Sigmoid colon (tissue), 4 donors: ENCODE data around the gene CYP2W1.

Experiments used
- EP300 ChIP-seq, 4 donors: sonication (generic); formaldehyde crosslinking; IDR thresholded peaks; one replicate each; pipeline ENCODE4 v1.6.1; 2017; ENCODE audit warnings: antibody characterized with exemption in 4 of 4
- POLR2A ChIP-seq, 2 donors: fragments of 450-650 bp; IDR thresholded peaks; one replicate each; pipeline ENCODE4 v1.6.1; 2016; ENCODE audit warnings: antibody characterized with exemption in 2 of 2, mild to moderate bottlenecking in 2 of 2, moderate library complexity in 2 of 2
- TF ChIP-seq, protein P1 (sequence below), 4 experiments: fragments of 450-650 bp in 3 of 4; fragments of 200-600 bp in 1 of 4; IDR thresholded peaks; one replicate each; pipeline ENCODE4 v1.5.1; 2016 to 2019; ENCODE audit warnings: antibody characterized with exemption in 4 of 4, mild to moderate bottlenecking in 3 of 4, moderate library complexity in 2 of 4

DNA sequence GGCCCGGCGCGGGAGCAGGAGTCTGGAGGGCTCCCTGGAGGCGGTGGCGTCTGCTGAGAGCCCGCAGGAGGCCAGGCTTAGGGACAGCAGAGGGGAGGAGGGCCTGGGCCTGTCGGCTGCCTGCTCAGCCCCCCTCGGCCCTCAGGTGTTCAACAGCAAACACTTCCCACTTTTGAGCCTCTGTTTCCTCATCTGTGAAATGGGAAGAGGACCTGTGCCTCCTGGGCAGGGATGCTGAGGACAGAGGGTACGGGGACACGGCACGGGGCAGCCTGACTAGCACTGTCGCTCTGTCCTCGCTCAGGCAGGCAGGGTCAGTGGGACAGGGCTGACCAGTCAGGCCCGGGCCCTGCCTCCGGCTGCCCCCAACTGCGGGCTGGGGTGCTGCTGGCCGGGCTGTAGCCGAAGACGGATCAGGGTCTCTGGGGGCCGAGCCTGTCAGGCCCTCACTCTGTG is 663 bp downstream of the CYP2W1 start:
- TF ChIP-seq POLR2A (IDR thresholded peaks at IDR 0.05) (no peak), EP300 (IDR thresholded peaks at IDR 0.05) (no peak)
- TF ChIP-seq, protein P1, sequence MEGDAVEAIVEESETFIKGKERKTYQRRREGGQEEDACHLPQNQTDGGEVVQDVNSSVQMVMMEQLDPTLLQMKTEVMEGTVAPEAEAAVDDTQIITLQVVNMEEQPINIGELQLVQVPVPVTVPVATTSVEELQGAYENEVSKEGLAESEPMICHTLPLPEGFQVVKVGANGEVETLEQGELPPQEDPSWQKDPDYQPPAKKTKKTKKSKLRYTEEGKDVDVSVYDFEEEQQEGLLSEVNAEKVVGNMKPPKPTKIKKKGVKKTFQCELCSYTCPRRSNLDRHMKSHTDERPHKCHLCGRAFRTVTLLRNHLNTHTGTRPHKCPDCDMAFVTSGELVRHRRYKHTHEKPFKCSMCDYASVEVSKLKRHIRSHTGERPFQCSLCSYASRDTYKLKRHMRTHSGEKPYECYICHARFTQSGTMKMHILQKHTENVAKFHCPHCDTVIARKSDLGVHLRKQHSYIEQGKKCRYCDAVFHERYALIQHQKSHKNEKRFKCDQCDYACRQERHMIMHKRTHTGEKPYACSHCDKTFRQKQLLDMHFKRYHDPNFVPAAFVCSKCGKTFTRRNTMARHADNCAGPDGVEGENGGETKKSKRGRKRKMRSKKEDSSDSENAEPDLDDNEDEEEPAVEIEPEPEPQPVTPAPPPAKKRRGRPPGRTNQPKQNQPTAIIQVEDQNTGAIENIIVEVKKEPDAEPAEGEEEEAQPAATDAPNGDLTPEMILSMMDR (IDR thresholded peaks at IDR 0.05) = no peak
